Epithelial cell of proximal tubule (primary cell): Measurements from ENCODE around the gene OGDHL. TPM values are rescaled to one million over a fixed set of nuclear protein-coding genes. Genes with fewer than 3 reads are reported as not detected.

Experiments
- DNase-seq: peaks from one replicate; pipeline ENCODE4 v3.0.0-alpha.2; 2011; ENCODE audit warnings: low read depth
- H3K4me3 ChIP-seq: 2 replicates; pipeline ENCODE4 v1.5.1; 2011; ENCODE audit warnings: low read depth, mild to moderate bottlenecking, low read length
- CTCF ChIP-seq: conservative IDR thresholded peaks from 2 replicates; pipeline ENCODE4 v1.5.1; 2012; ENCODE audit warnings: low read depth, mild to moderate bottlenecking, low read length
- total RNA-seq: library from RNA; depleted of rRNA; stranded (reverse); fragments of >200 nt; gene quantifications from 2 replicates; pipeline ENCODE4 v1.2.3, GENCODE V29; 2015

OGDHL gene
- total RNA-seq, 1 donor from 2014 or later, result 1.8 TPM

GRCh38 chr10:49740346-49741107, 21.6 kb downstream of the OGDHL start:
- no peak overlapping the region for H3K4me3 ChIP-seq
- no peak for DNase-seq
- TF ChIP-seq CTCF, result no peak

- no peak for DNase-seq
- TF ChIP-seq CTCF, result no peak
- H3K4me3 ChIP-seq, result no peak overlapping the region
Measured at GRCh38 chr10:49739426-49739825, 22.7 kb downstream of the OGDHL start.

- no peak for TF ChIP-seq CTCF
- no peak overlapping the region for H3K4me3 ChIP-seq
- no peak for DNase-seq
Measured at GRCh38 chr10:49738616-49739360, 23.3 kb downstream of the OGDHL start.

GRCh38 chr10:49737474-49738201, 24.5 kb downstream of the OGDHL start:
- DNase-seq, result no peak
- no peak overlapping the region for H3K4me3 ChIP-seq
- no peak for TF ChIP-seq CTCF

GRCh38 chr10:49736564-49737113, 25.5 kb downstream of the OGDHL start:
- H3K4me3 ChIP-seq, result no peak overlapping the region
- no peak for TF ChIP-seq CTCF
- DNase-seq, result no peak

- no peak for DNase-seq
- no peak overlapping the region for H3K4me3 ChIP-seq
- no peak for TF ChIP-seq CTCF
Measured at GRCh38 chr10:49735848-49736563, 26.1 kb downstream of the OGDHL start.
